Stimulated activated CD4-positive, alpha-beta T cell treated with anti-CD3 and anti-CD28 coated beads, Interleukin-4, amount 100 ng/mL, for 24 hours (primary cell): Measurements from ENCODE around the gene FCGR3B.
"Not testable (repeated sequence)": the region's sequence is repeated elsewhere in the genome, so short reads cannot be mapped to it uniquely, and the experiment has no call there.

ENCODE experiments used
- DNase-seq: peaks from one replicate; pipeline ENCODE4 v3.0.0-alpha.2; 2020

The FCGR3B gene

DNA sequence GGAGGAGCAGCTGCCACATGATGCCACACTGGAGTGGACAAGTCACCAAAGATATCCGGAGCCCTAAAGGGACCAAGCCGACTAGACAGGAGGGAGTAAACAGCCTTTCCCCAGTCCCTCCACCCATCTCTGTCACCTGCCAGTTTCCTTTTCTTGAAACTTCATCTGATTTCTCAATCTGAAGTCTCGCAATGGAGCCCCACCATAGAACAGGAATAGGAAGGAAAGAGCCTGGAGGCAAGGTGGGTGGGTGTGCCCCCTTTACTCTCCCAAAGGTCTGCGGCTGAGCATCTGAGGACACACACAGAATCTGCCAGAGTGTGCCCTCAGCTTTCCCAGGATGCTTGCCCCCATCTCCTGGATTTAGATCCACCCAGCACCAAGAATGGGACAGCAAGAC, at the start of gene FCGR3B:
FCGR3B (minus strand) TSS at position 101 of the 400 bp plus-strand sequence; CDS start at position 19, 82 bp downstream.
- no peak for DNase-seq

DNA sequence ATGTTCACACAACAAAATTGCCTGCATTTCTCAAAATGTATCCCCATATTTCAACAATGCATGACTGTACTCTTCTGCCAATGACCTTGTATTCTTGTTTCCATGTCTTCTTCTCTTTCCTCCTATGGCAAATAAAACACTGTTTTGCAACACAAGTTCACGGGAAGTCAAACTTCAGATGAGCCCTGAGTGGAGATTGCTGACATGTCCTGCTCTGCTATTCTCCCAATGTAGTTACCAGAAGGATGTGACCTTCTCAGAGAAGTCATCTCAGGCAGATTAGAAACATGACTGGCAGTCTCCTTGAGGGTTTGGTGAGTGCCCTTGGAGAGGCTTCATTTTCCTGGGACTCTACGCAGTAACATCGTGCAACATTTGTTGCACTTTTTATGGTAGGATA, 47.5 kb upstream of the FCGR3B start:
- DNase-seq: no peak

DNA sequence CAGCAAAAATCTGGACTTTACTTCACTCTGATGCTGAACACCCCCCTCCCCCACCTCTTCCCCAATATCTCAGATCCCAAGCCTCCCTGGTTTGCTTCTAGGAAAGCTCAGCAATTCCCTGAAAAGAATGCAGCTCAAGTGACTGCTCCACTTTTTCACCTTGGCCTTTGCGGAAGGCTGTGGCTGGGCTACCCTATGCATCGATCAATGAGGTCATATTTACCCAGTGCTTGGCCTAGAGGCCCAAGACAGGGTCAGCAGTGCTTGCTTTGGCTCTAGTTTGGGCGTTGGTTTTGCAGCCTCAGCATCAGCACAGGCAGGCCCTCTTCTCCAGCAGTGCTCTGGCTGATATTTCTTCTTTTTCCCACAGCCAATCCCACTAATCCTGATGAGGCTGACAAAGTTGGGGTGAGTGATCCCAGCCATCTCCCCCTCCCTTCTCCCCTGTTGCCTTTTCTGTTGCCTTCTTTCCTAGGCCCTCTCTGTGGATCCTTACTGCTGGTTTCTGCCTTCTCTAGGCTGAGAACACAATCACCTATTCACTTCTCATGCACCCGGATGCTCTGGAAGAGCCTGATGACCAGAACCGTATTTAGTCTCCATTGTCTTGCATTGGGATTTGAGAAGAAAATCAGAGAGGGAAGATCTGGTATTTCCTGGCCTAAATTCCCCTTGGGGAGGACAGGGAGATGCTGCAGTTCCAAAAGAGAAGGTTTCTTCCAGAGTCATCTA, 46.1 kb upstream of the FCGR3B start:
- DNase-seq: no peak

DNA sequence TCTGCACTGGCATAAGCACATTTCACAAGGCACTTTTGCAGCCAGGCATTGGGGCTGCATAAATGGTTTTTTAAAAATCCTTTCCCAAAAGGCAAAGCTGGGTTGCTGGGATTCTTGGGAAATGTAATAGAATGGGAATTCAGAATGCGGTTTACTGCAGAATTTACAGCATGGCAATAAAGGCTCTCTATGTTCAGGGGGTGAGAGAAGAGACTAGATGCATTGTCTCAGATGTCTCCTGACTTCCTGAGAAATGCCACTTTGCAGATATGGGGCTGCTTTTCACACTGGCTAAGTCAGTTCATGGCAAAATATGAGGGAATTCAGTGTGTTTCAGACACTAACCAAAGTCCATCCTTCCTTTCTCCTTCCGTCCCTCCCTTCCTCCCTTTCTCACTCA, 45.5 kb upstream of the FCGR3B start:
- DNase-seq: no peak

DNA sequence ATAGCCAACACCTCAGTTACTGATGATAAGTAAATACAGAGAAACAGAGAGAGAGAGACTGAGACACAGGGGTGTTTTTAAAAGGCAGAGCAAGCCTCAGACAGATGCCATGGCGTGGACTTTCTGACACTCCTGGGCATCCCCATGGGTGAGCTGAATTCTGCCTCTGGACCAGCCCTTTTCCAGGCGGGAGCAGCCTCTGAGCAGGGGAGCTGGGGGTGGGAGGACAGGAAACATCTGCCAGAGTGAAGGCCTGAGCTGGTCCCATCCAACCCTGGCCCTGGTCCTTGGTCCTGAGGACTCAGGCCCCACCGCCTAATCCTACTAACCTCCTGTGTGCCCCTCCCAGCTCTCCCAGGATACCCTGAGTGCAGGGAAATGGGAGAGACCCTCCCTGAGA, 43.9 kb upstream of the FCGR3B start:
- DNase-seq: not testable (repeated sequence)

DNA sequence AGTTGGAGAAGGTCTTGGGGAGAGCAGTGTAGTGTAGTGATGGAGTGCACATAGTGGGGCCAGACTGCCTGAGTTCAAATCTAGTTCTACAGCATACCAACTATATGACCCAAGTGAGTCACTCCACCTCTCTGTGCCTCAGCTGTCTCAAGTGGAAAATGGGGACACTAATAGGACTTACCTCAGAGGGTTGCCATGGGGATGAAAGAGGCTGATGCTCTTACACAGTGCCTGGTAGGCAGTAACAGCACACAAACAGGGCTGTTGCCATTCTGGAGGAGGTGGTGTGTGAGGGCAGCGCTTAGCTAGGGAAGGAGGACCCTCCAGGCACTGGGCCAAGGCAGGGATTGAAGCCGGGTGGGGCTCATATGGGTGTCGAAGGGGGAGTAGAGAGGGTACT, 43.5 kb upstream of the FCGR3B start:
- not testable (repeated sequence) for DNase-seq

DNA sequence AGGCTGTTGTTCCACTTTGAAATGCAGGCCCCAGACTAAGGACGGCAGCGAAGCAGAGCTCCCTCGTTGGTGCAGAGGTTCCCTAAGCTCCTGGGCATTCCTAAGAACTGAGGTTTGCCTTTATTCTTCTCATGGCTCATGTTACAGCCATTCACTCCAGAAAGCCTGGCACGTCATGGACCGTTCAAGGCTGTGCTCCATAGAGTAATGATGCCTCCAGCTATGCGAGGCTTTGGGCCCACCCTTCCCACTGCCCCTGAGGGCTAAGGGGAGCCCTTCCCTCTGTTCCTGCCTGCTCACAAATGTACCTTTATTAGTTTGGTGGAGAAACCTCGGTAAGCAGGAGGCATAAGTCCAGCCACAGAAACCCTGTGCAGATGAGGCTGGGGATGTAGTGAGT, 42.5 kb upstream of the FCGR3B start:
- DNase-seq: not testable (repeated sequence)

DNA sequence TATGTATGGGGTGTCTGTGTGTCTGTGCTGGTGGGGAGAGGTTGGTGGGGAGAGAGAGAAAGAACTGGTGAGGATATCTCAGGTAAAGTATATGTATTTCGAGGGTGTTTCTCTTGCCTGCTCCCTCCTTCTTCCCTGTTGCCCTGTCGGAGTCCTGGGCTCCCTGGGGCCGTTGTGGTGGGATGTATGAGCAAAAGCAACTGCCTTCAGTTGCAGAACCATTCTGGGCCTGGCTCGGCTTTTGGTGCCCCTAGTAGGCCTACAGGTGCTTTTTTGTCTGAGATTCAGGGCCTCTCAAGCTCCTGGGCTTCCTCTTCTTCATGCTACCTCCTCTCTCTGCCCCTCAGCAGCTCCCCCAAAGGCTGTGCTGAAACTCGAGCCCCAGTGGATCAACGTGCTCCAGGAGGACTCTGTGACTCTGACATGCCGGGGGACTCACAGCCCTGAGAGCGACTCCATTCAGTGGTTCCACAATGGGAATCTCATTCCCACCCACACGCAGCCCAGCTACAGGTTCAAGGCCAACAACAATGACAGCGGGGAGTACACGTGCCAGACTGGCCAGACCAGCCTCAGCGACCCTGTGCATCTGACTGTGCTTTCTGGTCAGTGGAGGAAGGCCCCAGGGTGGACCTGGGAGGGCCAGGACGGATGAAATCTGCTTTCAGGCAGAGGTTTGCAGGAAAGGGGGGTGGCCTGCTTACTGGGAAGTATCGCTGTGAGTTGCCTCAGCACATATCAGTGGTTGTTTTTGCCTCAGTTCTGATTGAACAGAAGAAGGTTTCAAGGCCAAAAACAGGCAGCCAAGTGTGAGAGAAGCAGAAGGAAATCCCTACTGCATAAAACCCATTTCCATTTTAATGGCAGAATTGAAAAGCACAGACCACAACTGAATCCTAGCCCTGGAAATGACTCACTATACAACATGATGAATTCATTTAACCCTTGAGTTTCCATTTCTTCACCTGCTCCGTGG, 40.4 kb upstream of the FCGR3B start:
- DNase-seq: not testable (repeated sequence)

DNA sequence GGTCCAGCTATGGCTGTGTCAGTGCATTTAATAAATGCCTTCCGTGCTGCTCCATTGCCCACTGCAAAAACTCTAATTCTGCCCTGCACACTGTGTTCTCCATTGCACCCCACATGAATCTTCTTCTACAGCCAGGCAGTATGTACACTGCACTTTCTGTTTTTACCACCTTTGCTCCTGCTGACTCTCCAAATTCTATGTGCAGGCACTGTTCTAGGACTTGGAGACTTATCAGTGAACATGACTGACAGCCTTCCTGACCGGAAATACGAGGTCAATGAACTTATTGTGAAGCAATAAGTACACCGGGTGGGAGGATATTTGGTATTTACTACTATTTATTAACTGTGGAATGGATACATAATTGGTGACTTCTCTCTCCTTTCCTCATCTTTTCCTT, 33.7 kb upstream of the FCGR3B start:
- DNase-seq: not testable (repeated sequence)

DNA sequence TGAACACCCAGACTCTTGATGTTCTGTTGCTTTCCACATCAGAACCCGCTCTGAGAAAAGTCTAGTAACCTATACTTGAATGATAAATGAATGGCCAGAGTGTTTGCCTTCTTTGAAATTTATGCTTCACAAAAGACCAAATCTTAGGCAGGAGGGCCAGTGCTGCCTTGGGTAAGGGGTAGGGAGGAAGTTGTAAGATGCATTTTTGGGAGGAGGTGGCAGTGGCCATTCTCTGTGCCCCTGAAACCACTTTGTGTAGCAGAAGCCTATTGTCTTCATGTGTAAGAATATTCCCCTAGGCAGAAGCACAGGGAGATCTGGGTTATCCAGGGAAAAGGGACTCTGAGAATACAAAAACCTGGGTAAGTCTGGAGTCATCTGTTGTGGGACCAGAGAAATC, 32.6 kb upstream of the FCGR3B start:
- DNase-seq: not testable (repeated sequence)

DNA sequence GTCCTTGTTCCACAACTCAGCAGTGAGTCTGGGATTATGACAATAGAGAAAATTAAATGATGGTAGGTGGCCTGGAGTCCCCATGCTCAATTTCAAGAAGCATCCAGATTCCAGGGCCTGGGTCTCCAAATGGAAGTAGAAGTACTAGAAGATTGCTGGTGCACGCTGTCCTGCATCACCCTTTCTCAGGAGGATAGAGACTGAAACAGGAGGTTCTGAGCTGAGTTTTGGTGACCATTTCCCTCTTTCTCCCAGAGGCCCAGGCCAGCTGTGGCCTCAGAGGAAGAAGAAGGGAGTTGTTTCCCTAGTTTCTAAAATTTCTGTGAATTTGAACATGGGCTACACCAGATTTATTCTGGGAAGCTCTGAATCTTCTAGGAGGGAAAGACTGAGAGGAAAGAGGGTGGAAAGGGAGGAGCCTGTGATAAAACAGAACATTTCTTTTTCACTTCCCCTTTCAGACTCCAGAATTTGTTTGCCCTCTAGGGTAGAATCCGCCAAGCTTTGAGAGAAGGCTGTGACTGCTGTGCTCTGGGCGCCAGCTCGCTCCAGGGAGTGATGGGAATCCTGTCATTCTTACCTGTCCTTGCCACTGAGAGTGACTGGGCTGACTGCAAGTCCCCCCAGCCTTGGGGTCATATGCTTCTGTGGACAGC, 31.8 kb upstream of the FCGR3B start, which contains the start of gene FCGR2B:
FCGR2B (plus strand) TSS at position 460 of the 656 bp plus-strand sequence; CDS start at position 559, 99 bp downstream.
- not testable (repeated sequence) for DNase-seq

DNA sequence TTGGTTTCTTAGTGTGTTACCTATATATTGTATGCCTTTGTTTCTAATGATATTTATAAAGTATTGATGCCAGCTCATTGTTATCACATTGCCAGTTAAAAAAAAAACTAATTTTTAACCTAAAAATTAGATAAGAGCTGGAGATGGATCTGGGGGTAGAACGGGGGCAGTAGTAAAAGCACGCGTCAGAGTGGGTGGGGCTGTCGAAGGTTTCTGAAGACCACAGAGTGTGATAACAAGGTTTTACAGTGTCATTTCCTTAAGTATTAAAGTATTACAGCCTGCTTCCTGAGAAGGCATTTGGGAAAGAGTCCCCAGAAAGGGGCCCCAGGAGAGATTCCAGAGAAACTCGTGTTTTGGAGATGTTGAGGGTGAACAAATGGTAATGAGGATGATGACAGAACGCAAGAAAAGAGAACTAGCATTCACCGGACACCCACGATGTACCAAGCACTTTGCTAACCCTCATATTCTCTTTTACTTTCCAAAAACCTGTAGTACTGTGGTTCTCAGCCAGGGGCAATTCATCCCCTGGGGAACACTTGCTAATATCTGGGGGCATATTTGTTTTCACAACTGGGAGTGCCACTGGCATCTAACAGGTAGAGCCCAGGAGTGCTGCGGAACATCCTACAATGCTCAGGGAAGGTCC, 30.8 kb upstream of the FCGR3B start:
- DNase-seq: not testable (repeated sequence)

DNA sequence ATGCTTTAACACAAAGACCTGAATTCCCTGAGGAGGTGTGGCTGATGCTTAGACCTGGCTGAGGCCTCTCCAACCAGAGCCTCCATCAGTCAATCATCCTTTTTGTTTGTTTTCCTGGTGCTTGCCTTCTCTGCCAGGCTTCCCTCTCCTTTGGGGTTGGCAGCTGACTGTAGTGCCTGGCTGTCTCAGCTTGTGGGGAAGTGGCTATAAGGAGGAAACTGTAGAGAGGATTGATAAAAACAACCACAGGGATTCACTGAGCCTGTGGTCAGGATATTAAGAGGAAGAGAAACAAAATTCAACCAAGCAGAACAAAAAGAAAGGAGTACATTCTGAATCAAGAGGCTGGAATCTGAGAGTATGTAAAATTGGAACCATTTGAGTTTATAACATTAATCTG, 27.5 kb upstream of the FCGR3B start:
- DNase-seq: not testable (repeated sequence)

DNA sequence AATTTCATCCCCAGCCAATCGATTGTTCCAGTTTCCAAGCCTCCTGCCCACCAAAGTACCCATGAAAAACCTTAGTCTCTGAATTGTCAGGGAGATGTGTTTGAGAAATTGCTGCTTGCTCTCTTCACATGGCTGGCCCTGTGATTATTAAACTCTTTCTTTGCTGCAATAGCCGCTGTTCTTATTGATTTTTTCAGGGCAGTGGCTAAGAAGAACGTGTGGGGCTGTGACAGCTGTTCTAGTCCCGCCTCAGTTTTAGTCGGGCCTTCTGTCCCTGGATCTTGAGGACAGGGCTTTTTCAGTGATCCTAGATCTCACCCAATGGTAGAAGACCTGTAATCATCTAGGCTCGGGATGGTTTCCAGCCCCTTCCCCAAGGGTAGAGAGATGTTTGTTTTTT, 23.0 kb upstream of the FCGR3B start:
- DNase-seq: not testable (repeated sequence)

DNA sequence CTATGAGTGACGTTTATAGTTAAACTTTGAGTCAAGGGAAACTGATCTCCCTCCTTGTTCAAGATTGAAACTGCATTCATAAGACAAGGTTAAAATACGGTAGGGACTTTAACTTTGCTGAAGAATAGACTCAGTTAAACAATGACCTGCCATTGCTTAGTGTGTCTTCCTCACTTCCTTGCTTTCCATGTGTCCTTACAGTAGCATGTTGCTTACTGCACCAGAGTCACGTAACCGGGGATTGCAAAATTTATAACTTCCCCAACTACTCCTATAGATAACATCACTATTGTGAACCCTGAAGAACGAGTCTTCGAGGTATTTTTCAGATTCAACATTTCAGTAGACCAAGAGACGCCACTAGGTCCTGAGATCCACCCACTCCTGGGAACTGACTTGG, 22.6 kb upstream of the FCGR3B start:
- not testable (repeated sequence) for DNase-seq

DNA sequence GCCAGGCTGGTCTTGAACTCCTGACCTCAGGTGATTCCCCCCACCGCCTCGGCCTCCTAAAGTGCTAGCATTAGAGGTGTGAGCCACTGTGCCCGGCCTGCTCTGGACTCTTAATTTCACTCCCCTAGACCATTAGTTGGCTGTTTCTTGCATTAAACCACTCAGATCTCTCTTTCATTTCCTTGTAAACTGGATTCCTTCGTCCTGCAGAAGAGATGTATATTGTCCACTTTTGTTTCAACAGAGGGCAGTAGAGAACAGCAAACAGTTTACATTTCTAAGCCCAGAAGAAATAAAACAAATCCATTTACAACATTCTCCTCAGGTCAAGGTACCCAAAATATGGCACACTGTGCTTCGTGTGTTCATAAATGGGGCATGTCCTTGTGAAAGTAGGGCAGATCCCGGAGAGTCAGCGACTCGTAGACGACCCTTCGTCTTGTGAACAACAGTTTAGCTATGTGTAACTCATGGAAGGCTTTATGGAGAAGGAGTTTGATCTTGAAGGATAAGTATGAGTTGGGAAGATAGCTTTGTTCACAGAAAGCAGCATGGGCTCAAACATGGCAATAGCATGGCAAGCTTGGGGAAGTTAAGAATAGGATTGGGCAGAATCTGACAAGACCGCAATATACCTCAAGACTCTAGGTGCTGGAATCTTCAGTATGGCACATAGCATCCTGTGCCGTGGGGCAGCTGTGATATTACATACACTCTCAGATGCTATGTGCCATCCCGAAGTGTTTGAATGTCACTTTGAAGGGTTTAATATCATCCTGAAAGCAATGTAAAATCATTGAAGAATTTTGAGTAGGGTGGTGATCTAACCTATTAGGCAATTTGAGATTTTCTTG, 16.8 kb upstream of the FCGR3B start:
- DNase-seq: not testable (repeated sequence)

DNA sequence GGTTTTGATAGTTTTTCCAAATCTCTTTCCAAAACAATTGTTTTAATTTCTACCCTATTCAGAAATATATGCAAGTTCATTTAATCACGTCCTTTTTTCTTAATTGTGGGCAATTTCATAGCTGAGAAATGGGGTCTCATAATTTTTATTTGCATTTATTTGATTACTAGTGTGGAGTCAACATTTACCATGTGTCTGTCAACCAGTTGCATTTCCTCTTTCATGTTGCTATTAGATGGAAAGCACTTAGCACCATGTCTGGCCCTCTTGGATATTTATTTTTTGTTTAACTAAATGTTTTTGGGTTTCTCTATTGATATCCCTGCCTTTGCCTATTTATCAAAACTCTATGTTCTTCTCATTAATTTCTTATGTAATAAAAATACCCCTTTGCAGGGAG, 13.9 kb upstream of the FCGR3B start:
- DNase-seq: not testable (repeated sequence)

DNA sequence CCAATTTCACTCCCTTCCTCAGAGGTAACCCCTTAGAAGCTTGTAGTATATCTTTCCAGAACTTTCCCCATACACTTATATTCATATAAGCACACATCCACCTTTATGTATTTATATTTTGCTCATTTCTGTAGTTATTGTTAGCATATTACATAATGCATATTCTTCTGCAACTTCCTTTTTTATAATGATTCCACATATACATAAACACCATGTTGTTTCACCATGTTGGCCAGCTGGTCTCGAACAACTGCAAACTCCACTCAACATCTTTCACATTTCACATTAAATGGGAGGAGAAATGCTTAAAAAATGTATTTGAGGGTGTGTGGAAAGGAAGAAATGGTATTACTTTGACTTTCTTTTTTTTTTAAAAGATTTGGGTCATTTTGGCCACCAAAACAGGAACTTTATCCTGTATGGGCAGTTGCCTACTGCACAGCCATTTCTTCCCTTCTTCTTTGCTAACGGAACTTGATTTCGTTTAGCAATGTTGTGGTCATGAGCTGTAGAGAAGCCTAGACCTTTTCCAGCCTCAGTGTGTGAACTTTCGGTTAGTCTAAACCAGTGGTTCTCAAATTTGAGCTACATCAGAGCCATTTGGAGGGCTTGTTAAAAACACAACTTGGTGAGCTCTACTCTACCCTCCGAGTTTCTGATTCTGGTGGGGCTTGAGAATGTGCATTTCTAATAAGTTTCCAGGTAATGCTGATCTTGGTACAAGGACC, 12.7 kb upstream of the FCGR3B start:
- DNase-seq: not testable (repeated sequence)

DNA sequence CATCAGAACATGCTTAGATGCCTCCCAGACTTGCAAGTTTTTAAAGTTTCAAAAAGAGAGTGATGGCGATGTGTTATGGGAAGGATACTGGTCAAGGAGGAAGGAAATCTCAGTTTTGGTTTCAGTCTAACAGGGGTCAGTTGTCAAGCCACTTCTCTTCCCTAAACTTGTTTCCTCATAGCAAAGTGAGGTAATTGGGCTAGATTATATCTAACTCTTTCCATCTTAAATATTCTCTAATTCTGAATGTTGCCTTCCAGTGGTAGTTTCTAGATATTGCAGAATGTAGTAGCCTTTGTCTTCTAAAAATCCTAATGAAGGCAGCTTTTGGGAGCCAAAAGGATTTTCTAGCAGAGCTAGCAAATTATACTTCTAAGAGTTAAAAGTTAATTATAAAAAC, 11.7 kb upstream of the FCGR3B start:
- not testable (repeated sequence) for DNase-seq

DNA sequence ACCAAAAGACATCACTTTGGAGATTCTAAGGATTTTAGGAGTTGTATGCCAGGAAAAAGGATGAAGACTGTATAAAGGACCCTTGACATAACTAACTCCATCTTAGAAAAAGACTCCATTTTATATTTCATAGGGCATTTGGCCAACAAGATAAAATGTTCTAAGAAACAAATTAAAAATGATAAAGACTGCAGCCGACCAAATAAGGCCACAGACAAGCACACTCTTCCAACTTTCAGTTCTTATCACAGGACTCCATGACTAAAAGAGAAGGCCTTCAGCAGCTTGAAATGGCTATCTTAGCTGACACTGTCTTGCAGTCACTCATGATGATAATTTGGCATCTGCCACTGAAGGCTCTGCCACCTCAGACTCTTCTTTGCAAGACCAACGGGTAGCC, 8.2 kb upstream of the FCGR3B start:
- DNase-seq: not testable (repeated sequence)
